GM19239 (cell line): ENCODE measurements around the gene DGKB.
A peak's percentile ranks its signal among the peaks of the same experiment; 100 is the strongest.

Source experiments
- DNase-seq: peaks from one replicate; pipeline ENCODE4 v3.0.0; 2011; ENCODE audit warnings: low spot score; ENCODE audit not compliant: insufficient read length
- FAIRE-seq: peaks from 2 replicates; lab custom pipeline; 2011; peaks lifted over from hg19 to GRCh38; lab: Jason Lieb, UNC

The DGKB gene

GRCh38 chr7:14698239-14698638 lies 204.3 kb downstream of the DGKB start:
- FAIRE-seq (no peak), DNase-seq (no peak)

- FAIRE-seq: no peak
- DNase-seq: no peak
These were observed 204.9 kb downstream of the DGKB start for GRCh38 chr7:14697684-14698083.

- DNase-seq (no peak), FAIRE-seq (peak; percentile 14)
These were observed 210.9 kb downstream of the DGKB start for GRCh38 chr7:14691597-14692203.

- DNase-seq: no peak
- peak; percentile 72 for FAIRE-seq
These were observed 211.5 kb downstream of the DGKB start for GRCh38 chr7:14691034-14691433.

- FAIRE-seq: no peak
- no peak for DNase-seq
These were observed 212.1 kb downstream of the DGKB start for GRCh38 chr7:14690486-14690885.

- FAIRE-seq (no peak), DNase-seq (no peak)
These were observed 212.5 kb downstream of the DGKB start for GRCh38 chr7:14690075-14690474.

GRCh38 chr7:14688208-14688607 lies 214.3 kb downstream of the DGKB start:
- FAIRE-seq (no peak), DNase-seq (no peak)

- no peak for FAIRE-seq
- no peak for DNase-seq
These were observed 214.8 kb downstream of the DGKB start for GRCh38 chr7:14687777-14688176.

- FAIRE-seq: no peak
- DNase-seq: no peak
These were observed 215.3 kb downstream of the DGKB start for GRCh38 chr7:14687241-14687640.

GRCh38 chr7:14685167-14685566 lies 217.4 kb downstream of the DGKB start:
- FAIRE-seq (no peak), DNase-seq (no peak)

- FAIRE-seq: no peak
- DNase-seq: no peak
These were observed 219.6 kb downstream of the DGKB start for GRCh38 chr7:14682910-14683465.

- no peak for DNase-seq
- no peak for FAIRE-seq
These were observed 225.7 kb downstream of the DGKB start for GRCh38 chr7:14676896-14677295.

GRCh38 chr7:14673202-14673601 lies 229.3 kb downstream of the DGKB start:
- DNase-seq (no peak), FAIRE-seq (no peak)

GRCh38 chr7:14666913-14667312 lies 235.6 kb downstream of the DGKB start:
- FAIRE-seq (no peak), DNase-seq (no peak)

GRCh38 chr7:14666304-14666703 lies 236.2 kb downstream of the DGKB start:
- DNase-seq (no peak), FAIRE-seq (no peak)

- DNase-seq: no peak
- FAIRE-seq: no peak
These were observed 262.8 kb downstream of the DGKB start for GRCh38 chr7:14639801-14640200.

- FAIRE-seq: no peak
- no peak for DNase-seq
These were observed 263.2 kb downstream of the DGKB start for GRCh38 chr7:14639329-14639728.

- DNase-seq (no peak), FAIRE-seq (no peak)
These were observed 264.6 kb downstream of the DGKB start for GRCh38 chr7:14637968-14638367.

GRCh38 chr7:14635955-14636354 lies 266.6 kb downstream of the DGKB start:
- no peak for FAIRE-seq
- DNase-seq: no peak

- no peak for FAIRE-seq
- DNase-seq: no peak
These were observed 272.5 kb downstream of the DGKB start for GRCh38 chr7:14630048-14630447.

- FAIRE-seq: no peak
- DNase-seq: no peak
These were observed 274.0 kb downstream of the DGKB start for GRCh38 chr7:14628516-14628915.

- DNase-seq: no peak
- no peak for FAIRE-seq
These were observed 276.5 kb downstream of the DGKB start for GRCh38 chr7:14626076-14626475.
